NCI-H1930 (cell line): ENCODE measurements around the gene PALD1.

Source experiments
- DNase-seq, 2 experiments: peaks; one replicate each; lab custom pipeline; 2025; lab: John Stamatoyannopoulos, UW

Gene PALD1

GRCh38 chr10:70592186-70592735 is 113.7 kb downstream of the PALD1 start:
- DNase-seq: no peak

GRCh38 chr10:70592746-70593512 is 114.4 kb downstream of the PALD1 start:
- DNase-seq: no peak

GRCh38 chr10:70593513-70593890 is 114.9 kb downstream of the PALD1 start:
- DNase-seq: no peak

- DNase-seq: no peak
Measured at GRCh38 chr10:70594161-70594560, 115.6 kb downstream of the PALD1 start.

GRCh38 chr10:70595566-70596016 is 117.0 kb downstream of the PALD1 start:
- no peak for DNase-seq

GRCh38 chr10:70596110-70596798 is 117.7 kb downstream of the PALD1 start:
- DNase-seq: no peak

- no peak for DNase-seq
Measured at GRCh38 chr10:70596860-70597809, 118.6 kb downstream of the PALD1 start.

- no peak for DNase-seq
Measured at GRCh38 chr10:70597856-70598815, 119.6 kb downstream of the PALD1 start.

GRCh38 chr10:70598857-70599295 is 120.3 kb downstream of the PALD1 start:
- DNase-seq: no peak

- DNase-seq: no peak
Measured at GRCh38 chr10:70599319-70599718, 120.8 kb downstream of the PALD1 start.

GRCh38 chr10:70599791-70600190 is 121.2 kb downstream of the PALD1 start:
- DNase-seq: no peak

GRCh38 chr10:70600512-70601395 is 122.2 kb downstream of the PALD1 start:
- no peak for DNase-seq

GRCh38 chr10:70601746-70602145 is 123.2 kb downstream of the PALD1 start:
- no peak for DNase-seq

GRCh38 chr10:70602665-70603448 is 124.3 kb downstream of the PALD1 start, which contains the start of gene PRF1:
Gene PRF1 (minus strand): TSS chr10:70602741. CDS start chr10:70600902, 1,839 bp downstream.
- DNase-seq: no peak

- no peak for DNase-seq
Measured at GRCh38 chr10:70603449-70603801, 124.9 kb downstream of the PALD1 start.

- DNase-seq: no peak
Measured at GRCh38 chr10:70604106-70604505, 125.5 kb downstream of the PALD1 start.

GRCh38 chr10:70605161-70605560 is 126.6 kb downstream of the PALD1 start:
- DNase-seq: no peak

GRCh38 chr10:70607936-70608335 is 129.4 kb downstream of the PALD1 start:
- no peak for DNase-seq

GRCh38 chr10:70613941-70614340 is 135.4 kb downstream of the PALD1 start:
- no peak for DNase-seq
